Epithelial cell of alveolus of lung (primary cell): ENCODE results near the gene TFF2. TPM values are rescaled to one million over a fixed set of nuclear protein-coding genes. Genes with fewer than 3 reads are reported as not detected.

Source experiments
- total RNA-seq: library from RNA; depleted of rRNA; stranded (reverse); fragments of >200 nt; gene quantifications from 2 replicates; pipeline ENCODE4 v1.2.1, GENCODE V29; 2015

TFF2 gene, protein sequence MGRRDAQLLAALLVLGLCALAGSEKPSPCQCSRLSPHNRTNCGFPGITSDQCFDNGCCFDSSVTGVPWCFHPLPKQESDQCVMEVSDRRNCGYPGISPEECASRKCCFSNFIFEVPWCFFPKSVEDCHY
- total RNA-seq: not detected in 2 replicates

DNA sequence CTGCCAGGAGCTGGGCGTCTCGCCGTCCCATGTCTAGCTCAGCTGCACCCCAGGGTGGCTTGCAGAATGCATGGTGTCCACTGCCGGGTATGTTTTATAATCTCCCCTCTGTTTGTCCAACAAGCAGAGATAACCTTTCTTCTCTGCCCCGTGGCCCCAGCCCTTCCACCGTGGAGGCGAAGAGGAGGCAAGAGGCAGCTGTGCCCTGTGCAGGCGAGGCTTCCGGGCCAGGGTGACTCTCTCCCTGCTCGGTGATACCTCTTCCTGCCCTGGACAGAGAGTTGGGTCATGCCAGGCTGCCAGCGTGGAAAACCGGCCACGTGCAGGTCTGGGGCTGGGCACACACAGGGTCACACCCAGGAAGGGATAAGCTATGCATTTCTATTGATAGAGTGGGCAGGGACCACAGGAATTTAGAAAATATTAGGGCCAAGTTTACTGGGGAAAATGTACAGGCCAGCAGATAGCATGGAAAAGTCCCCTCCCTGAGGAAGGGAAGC lies at the start of gene TFF2:
Gene TFF2, minus strand, starts transcription at position 68 of the 500 bp plus-strand sequence. Its CDS starts 37 bp downstream, at position 31.

DNA sequence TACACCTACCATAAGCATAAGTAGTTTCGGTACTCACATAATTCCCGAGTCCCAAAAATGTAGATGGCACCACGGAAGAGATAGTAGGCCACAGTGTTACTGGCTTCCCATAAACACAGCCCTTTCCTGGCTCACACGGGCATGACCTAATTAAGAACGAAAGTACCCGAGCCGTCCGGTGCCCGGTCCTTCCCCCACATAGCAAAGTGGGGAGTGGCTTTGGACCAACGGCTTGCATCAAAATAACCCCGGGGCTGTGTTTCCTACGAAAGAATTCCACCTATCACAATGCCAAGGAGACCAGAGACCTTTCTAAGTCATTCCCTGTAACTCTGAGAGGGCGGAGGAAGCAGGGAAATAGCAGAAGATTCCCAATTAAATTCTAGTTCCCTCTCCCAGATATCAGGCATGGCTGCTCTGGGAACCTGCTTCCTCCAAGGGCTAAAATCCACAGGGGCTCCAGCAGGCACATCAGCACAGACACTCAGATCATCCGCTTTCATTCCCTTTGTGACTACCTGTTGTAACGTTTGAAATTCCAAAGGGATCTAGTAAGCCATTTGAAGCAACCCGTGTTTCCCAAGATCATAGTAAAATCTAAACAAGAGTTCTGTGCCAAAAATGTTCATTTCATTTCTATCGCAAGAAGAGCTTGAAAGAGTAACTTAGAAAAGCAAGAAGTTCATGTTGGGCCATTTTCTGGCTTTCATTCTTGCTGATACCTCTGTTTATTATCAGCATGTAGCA lies 45.3 kb upstream of the TFF2 start, which contains the start of gene TMPRSS3:
Gene TMPRSS3, minus strand, starts transcription at position 148 of the 747 bp plus-strand sequence. CDS start 635 bp downstream, outside the sequence.

DNA sequence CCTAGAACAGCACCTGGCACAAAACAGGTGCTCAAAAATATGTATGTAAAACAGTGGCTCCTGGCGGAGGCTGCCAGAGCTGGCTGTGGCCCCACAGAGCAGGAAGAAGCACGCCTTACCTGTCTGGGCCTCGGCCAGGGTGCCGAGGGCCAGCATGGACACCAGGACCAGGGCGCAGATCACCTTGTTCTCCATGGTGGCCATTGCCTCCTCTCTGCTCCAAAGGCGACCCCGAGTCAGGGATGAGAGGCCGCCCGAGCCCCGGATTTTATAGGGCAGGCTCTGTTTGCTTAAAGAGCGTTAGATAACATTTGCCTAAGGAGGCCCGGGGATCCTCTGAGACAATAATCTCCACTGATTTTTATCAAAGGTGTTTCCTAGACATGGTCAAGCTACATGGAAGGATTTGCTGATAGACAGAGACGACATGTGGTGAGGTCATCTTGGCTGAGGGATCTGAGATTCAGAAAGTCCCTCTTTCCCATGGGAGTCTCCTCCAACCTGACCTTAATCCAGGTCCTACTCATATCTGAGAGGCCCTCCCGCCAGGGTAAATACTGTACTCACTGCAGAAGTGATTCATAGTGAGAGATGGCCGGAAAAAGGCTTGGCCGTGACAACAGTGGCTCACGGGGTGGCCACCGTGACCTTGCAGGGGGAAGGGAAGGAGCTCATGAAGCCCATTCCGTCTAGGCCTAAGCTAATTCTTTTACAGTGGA lies 15.7 kb upstream of the TFF2 start, which contains the start of gene TFF1:
Gene TFF1, minus strand, starts transcription at position 244 of the 719 bp plus-strand sequence. Its CDS starts 40 bp downstream, at position 204.

DNA sequence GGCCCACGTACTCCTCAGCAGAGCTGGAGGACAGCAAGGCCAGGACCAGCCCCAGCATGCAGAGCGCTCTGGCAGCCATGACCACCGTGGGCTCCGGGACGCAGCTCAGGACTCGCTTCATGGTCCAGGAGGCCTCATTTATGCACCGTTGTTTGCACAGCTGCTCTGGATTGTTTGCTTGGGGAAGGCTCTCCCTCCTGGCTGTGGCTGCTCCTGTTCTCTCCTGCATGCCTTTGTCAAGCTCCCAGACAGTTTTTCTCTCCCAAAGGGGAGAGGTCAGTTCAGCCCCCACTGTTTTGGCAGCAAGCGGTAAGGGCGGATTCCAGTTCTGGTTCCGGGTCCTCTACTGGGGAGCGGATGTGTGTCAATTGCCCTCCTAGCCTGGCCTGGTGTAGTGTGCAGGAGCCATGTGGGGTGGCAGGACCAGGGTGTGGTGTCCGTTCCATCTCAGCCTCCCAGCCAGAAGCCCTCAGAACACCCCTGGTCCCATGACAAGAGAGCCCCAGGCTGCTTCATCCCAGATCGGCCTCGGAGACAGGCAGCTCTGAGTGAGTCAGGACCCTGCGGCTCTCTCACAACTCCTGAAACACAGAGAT lies 35.4 kb downstream of the TFF2 start, which contains the start of gene TFF3:
Gene TFF3, minus strand, starts transcription at position 114 of the 596 bp plus-strand sequence. Its CDS starts 35 bp downstream, at position 79.

Other genes with a start within 250 kb of the TFF2 start
- 3.7 and 4.2 TPM in 2 replicates for gene ABCG1, start 131.9 kb downstream of the TFF2 start, total RNA-seq
- 0.52 TPM in 1 of 2 replicates, not detected in the other for gene TFF3, start 35.6 kb downstream of the TFF2 start, total RNA-seq
- not detected in 2 replicates for gene TFF1, start 15.5 kb upstream of the TFF2 start, total RNA-seq
- not detected in 2 replicates for gene TMPRSS3, start 45.1 kb upstream of the TFF2 start, total RNA-seq
- gene UBASH3A, start 52.9 kb upstream of the TFF2 start, total RNA-seq: not detected in 2 replicates
- not detected in 2 replicates for gene RSPH1, start 145.2 kb upstream of the TFF2 start, total RNA-seq
- 2.0 and 4.0 TPM in 2 replicates for gene SLC37A1, start 162.9 kb upstream of the TFF2 start, total RNA-seq